ENCODE data around the gene ATP2A2.
"Not testable (repeated sequence)": the region's sequence is repeated elsewhere in the genome, so short reads cannot be mapped to it uniquely, and the experiment has no call there.

ATP2A2 gene

GRCh38 chr12:110280779-110281548 lies at the start of gene ATP2A2:
TSS of gene ATP2A2 (plus strand) at chr12:110281247. CDS start at chr12:110281790, 543 bp downstream.
- peak; percentile 98 for DNase-seq (ENCODE audit: low spot score)

DNA sequence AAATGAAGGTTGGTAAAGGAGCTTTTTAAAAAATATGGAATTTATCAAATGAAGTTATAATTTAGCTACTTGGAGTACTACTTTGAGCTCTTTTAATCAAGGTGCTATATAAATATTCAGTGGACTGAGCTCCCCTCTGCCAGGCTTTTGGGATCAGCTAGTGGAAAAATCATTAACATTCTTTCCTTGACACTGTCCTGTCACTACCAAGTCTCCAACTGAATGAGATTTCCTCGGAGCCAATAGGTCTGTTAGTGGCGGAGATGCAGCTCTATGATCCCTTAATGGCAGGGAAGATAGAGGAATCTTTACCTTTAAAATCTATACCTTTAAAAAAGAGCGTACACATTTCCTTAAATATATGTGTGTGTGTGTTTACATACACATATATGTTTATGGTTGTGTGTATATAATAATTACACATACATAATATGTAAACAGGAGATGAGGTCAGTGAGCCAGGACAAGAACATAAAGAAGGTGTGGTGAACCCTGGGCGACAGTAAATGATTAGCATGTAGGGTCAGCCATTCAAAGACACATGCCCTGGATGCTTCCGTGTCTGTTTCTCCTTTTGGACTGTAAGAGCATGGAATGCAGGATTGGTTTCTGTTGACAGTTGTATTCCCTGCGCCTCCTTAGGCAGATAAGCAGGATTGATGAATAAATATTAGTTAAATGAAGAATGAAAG lies 47.7 kb upstream of the ATP2A2 start:
- no peak for DNase-seq (ENCODE audit: low spot score)

- DNase-seq (ENCODE audit: low spot score): no peak
Observed at GRCh38 chr12:110234331-110234751, 46.7 kb upstream of the ATP2A2 start.

- DNase-seq (ENCODE audit: low spot score): no peak
Observed at GRCh38 chr12:110234755-110235154, 46.3 kb upstream of the ATP2A2 start.

GRCh38 chr12:110235383-110235782 lies 45.7 kb upstream of the ATP2A2 start:
- no peak for DNase-seq (ENCODE audit: low spot score)

DNA sequence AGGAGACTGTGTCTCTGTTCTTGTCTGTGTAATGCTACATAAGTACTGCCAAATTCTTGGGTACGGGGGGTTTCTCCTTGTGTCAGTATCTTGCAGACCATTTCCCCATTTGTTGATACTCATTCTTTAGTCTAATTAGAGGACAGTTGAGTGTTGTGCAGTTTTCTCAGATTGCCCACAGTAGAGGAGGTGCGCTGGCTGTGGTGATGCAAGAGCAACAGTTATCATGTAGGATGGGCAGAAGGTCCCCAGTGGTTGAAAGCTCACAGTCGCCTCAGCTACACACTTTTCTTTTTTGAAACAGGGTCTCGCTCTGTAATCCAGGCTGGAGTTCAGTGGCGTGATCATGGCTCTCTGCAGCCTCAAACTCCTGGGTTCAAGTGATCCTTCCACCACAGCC lies 37.8 kb upstream of the ATP2A2 start:
- no peak for DNase-seq (ENCODE audit: low spot score)

GRCh38 chr12:110244372-110244771 lies 36.7 kb upstream of the ATP2A2 start:
- no peak for DNase-seq (ENCODE audit: low spot score)

- DNase-seq (ENCODE audit: low spot score): no peak
Observed at GRCh38 chr12:110244829-110245228, 36.2 kb upstream of the ATP2A2 start.

DNA sequence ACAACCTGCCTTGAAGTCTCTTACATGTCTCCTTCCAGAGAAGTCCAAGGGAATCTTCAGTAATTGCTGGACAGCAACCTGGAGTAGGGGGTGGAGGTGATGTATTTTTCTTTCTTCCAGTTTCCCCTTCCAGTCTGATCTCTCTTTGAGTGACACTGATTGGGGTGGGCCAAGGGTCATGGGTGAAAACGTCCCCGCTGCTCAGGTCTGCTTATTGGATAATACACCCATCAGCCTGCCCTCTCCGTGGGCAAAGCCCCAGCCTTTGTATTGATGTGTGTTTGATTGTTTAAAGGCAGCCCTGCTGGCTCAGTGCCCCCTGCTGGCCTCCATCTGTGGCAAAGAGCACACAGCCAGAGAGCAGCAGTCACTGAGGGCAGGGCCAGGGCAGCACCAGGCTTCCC lies 35.7 kb upstream of the ATP2A2 start:
- DNase-seq (ENCODE audit: low spot score): no peak

DNA sequence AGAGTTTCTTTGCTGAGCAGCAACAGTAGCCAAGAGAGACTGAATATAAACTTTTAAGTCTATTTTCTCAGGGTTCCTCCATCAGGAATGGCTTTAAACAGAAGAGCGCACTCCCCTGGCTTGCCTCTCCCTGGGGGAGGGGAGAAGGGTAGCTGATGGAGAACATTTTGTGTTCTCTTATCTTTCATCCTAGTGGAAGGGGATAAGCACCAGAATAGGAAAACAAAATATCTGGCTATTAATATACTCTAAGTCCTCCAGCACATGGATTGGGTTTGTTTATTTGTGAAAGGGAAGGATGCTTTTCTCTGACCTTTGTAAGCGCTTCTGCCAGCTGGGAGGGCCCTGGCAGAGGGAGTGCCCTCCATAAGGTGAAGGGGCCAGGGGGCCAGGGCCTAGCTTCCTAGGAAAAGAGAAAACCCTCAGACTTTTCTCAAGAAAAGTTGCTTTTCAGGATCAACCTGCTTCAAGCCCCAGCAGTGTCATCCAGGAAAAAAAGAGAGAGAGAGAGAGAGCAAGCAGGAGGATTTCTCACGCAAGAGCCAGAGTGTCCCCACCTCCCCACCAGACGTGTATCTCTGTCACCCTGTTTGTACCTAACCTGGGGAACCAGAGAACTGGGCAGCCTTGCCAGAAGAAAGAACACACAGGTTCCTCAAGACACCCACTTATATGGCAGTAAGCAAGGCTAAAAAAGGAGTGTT lies 34.3 kb upstream of the ATP2A2 start:
- DNase-seq (ENCODE audit: low spot score): no peak

GRCh38 chr12:110247340-110248095 lies 33.5 kb upstream of the ATP2A2 start:
- no peak for DNase-seq (ENCODE audit: low spot score)

GRCh38 chr12:110248096-110248447 lies 33.0 kb upstream of the ATP2A2 start:
- no peak for DNase-seq (ENCODE audit: low spot score)

DNA sequence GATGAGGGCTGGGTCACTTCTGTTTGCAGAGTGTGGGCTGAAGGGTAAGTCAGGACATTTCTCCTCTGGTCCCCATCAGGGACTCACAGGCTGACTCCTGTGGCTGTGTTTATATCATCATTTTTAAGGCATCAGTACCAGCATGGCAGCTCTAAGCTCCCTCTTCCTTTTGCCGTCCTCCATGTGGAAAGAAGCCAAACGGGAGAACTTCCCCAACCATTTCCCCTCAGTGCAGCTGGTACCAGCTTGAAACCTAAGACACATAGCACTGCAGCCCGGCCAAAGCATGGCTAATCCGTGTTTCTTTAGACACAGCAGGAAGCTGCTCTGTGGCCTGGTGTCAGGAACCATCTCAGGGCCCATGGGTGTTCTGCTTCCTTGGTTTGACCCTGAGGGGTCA lies 31.9 kb upstream of the ATP2A2 start:
- no peak for DNase-seq (ENCODE audit: low spot score)

DNA sequence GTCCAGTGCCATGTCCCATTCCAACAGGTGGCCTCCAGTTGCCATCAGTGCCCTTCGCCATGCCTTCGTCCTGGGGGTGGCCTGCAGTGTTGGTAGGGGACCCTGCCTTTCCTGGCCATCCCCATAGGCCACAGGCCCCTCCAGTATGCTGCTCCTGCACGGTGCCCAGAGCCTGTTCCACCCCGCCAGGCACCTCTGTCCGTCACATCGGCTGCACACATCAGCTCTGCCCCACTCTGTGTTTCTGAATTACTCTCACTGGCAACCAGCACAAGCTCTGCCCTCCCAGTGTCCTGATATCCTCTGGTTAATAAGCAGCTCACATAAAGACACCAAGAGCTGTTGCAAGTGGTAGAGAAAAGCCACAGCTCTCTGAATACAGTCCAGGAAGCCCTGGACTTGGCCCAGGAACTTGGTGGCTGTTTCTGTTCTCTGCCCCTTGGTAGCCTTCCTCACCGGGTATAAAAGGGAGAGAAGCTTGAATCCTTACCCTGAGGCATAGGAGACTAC lies 31.3 kb upstream of the ATP2A2 start:
- peak; percentile 40 for DNase-seq (ENCODE audit: low spot score)

DNA sequence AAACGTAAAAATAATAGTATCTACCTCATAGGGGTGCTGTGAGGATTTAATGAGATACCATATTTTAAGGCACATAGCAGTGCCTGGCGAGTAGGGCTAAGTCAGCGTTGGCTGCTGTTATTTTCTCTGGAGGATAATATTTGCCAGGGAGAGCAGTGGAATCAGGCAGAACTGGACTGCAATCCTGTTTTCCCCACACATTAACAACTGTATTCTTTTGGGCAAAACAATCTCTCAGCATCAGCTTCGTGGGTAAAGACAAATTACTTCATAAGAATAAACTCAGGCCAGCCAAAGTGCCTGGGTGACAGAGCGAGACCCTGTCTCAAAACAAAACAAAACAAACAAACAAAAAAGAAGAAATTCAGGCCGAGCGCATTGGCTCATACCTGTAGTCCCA lies 29.7 kb upstream of the ATP2A2 start:
- DNase-seq (ENCODE audit: low spot score): no peak

DNA sequence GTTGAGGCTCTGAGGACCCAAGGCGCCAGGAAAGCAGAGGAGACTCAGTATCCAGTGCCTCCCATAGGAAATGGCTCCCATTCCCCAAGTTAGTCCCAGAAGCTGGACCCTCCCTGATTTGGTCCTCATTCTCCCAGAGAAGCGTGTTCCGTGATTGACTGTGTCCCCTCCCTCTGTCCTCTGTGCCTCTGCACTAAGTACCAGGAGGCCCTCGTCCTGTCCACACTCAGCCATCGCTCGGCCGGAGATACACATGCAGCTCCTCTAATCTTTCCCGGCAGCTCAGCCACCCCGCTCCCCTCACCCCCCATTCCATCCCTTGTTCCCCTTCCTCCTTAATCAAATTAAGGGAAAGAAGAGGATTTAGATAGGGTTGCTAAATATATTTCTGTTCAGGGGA lies 28.3 kb upstream of the ATP2A2 start:
- DNase-seq (ENCODE audit: low spot score): no peak

DNA sequence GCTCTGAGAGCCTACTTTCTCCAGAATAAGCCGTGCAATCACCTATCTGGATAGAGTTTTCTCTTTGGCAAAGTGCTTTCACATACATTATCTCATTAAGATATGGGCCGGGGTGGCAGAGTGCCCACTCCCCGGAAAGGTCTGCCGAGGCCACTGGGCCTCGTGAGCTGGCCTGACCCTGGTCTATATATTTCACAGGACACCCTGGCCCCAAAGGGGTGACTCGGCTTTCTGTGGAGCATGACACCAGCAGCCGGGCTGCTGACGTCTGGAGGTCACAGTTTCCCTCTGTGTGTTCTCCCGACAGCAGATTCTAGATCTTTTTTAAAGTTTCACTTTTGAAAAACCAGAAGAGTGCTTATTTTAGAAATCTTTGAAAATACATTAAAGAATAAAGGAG lies 27.9 kb upstream of the ATP2A2 start:
- peak; percentile 45 for DNase-seq (ENCODE audit: low spot score)

GRCh38 chr12:110254971-110255540 lies 26.0 kb upstream of the ATP2A2 start:
- no peak for DNase-seq (ENCODE audit: low spot score)

GRCh38 chr12:110255890-110256456 lies 25.1 kb upstream of the ATP2A2 start:
- not testable (repeated sequence) for DNase-seq (ENCODE audit: low spot score)

GRCh38 chr12:110256780-110257431 lies 24.1 kb upstream of the ATP2A2 start:
- DNase-seq (ENCODE audit: low spot score): no peak

DNA sequence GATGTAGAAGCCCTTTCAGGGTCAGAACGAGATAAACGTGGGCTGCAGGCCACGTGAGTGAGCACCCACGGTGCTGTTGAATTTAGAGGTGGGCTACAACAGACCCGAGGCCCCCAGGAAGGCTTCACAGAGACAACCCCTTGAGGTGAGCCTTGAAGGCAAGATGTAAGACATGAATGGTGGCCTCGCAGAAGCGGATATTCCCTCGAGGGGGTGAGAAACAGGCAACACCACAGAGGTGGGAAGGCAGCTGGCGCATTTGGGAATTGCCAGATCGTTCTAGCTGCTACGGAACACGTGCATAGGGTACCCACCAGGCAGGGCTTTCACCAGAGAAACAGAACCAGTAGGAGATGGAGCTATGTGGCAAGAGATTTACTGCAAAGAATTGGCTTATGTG lies 22.6 kb upstream of the ATP2A2 start:
- DNase-seq (ENCODE audit: low spot score): no peak
